A172 (cell line): ENCODE data around the gene ZBTB7C. TPM values are rescaled to one million over a fixed set of nuclear protein-coding genes. Genes with fewer than 3 reads are reported as not detected.

Experiments used
- DNase-seq: peaks from one replicate; pipeline ENCODE4 v3.0.0-alpha.2; 2015; ENCODE audit warnings: low spot score
- total RNA-seq: library from RNA; depleted of rRNA; stranded (reverse); fragments of >200 nt; shearing (Covaris generic); gene quantifications from 2 replicates; pipeline ENCODE4 v1.2.3, GENCODE V29; 2014

The ZBTB7C gene
- total RNA-seq, 1 experiment from 2014 or later = 1.4 TPM

- no peak for DNase-seq
Measured at GRCh38 chr18:48093104-48093503, 316.1 kb downstream of the ZBTB7C start.

DNA sequence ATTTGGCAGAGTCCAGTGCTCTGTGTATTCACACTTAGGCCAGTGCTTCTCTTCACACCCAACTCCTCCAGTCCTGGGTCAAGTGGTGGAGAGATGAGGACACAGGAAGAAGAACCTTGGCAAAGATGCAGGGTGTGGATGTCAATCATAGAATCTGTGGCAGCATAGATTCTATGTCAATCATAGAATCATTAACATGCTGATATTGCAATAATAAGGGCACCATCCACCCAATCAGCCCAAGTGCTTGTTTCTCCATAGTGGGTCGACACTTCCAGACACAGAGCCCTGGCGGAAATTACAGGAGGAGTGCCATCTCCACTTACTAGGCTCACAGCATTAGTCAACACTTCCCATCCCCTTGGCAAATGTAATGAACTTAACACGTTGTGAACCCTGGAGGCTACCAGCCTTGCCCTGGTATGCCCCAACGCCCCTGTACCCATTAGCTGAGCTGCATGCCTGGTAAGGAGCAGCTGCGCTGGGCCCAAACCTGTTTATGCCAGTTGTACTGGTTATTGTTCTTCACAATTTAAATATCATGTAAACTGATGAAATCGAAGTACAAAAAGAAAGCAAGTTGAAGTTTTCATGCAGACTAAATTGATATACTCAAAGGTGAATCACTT, 317.2 kb downstream of the ZBTB7C start:
- DNase-seq = no peak

DNA sequence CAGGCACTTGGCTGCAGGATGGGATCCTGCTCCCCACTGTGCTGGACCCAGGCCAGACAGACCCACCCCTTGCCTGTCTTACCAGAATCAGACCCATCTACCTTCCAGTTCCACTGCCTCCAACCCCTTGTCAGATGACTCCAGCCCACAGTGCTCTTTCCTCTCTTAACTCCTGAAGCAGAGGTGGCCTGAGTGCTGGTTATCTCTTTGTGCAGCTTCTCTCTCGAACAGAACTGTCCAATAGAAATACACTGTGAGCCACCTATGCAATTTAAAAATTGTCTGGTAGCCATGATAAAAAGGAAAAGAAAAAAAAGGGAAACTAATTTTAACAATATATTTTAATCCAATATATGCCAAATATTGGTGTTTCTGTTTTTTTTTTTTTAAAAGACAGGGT, 318.5 kb downstream of the ZBTB7C start:
- no peak for DNase-seq

DNA sequence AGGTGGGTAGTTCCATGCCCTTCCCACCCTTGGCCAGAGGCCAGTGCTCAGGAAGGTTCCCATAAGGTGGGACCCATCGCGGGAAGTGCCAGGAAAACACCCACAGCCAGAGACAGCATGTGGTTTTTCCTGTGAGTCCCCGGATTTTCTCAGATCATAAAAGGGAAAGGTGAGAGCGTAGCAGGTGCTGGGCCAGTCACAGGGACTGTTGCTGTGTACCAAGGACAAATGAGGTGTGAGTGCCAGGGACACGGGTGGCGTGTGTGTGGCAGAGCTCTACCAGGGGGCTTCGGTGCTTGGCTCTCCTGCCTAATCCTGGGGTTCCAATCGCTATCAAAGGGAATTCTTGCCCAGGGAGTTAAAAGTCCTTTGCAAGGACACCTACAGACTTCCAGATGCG, 319.2 kb downstream of the ZBTB7C start:
- DNase-seq = no peak

GRCh38 chr18:48085781-48086487, 323.2 kb downstream of the ZBTB7C start:
- DNase-seq = no peak

DNA sequence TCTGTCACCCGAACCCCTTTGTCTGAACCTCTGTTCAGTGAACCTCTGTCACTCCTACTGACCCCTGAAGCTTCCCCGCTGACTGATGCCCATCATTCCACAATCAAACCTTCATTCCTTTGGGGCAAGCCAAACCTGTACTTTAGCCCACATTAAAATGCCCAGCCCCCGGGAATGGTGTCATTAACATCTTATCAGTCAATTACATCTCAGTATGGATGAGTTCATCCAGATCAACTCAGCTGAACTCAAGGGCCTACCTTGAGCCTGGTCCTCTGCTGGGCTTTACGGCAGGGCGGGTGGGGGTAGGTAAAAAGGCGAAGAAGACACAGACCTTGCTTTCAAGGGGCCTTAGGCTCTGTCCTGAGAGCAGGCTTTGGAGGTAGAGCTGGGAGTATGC, 324.3 kb downstream of the ZBTB7C start:
- no peak for DNase-seq

DNA sequence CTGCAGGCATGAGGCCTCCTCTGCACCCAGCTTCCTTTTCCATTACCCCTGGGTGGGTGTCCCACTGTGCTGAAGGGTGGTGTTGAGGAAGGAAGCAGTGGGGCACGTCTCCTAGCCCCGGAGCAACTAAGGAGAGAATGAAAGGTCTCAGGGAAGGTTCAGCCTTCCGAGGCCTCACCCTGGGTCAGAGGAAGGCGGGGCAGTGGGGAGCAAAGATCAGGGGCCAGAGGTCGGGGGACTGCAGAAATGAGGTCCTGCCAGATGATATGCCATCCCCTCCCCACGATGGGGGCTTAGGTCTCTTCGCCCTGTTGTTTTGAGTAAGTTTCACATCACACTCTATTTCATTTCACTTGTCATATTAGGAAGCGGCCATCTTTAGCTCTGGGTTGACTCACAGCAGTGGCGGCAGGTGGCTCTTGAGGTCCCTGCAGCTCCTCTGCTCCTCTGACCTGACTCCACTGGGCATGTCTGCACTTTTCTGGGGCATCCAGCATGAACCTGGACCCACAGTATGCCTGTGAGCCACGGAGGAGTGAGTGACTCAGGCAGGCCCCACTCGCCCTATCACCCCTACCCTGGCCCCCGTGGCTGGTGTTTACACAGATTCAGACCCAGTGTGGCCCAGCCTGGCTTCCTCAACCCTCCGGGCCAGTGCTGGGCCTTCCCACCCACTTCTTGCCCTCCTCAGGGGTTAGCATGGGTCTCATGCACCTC, 325.0 kb downstream of the ZBTB7C start:
- no peak for DNase-seq

GRCh38 chr18:48080546-48080945, 328.6 kb downstream of the ZBTB7C start:
- no peak for DNase-seq

DNA sequence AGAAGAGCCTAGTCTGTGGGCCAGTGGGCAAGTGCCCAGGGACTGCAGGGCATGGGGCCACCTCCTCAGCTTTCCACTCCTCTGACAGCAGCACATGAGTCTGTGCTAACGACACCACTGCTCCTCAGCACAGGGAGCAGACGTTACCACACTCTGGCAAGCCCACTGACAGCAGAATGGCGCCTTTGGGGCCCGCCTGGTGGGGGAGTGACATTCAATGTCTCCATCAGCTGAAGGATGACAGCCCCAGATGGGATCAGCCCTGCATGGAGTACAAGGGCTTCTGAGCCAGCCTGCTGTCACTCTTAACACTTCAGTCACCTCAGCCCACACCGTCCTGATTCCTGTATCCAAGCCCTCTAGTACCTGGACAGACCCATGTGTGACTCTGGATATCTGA, 329.3 kb downstream of the ZBTB7C start:
- no peak for DNase-seq

DNA sequence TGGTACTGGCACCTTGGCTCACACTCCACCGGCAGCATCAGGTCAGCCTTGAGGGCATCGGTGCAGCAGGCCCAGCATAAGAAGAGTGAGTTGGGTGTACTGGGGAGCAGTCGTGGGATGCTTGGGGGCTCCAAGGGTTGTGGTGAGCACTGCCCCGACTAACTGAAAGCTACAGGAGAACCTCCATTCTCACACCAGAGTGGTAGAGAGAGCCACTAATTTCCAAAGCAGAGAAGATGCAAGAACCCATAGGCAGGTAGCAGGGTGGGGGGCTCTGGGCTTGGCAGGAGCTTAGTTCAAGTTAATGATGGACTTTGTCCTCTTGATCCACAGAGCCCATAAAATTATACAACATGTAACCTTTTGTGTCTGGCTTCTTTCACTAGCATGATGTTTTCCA, 330.7 kb downstream of the ZBTB7C start:
- DNase-seq = no peak

DNA sequence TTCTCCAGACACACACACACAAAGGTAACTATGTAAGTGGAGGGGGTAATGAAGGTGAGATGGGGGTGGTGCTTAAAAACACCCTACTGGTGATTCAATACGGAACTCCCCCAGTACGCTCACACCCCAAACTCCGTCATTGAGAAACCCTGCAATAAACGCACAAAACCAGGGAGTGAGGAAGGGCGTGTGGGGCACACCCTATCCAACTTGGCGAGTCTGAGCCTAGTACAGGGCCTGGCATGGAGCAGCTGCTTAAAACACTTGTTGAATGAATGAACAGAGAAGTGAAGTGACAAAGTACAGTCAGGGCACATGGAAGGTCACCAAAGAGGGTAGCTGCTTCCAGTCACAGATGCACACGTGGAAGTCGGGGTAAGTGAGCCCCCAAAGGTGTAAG, 331.9 kb downstream of the ZBTB7C start:
- DNase-seq = no peak

DNA sequence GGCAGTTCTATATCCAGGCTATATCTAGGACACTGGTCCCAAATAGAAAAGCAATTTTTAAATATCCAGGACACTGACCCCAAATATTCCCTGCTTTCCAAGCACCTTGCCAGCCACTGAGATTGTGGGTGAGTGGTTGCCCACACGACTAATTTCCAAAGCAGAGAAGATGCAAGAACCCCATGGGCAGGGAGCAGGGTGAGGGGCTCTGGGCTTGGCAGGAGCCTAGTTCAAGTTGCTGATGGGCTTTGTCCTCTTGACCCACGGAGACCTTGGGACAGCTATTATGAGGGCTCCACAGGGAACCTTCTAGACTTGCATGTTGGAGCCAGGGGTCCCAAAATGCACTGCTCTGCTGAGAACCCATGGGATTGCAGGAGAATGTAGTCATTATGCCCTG, 332.7 kb downstream of the ZBTB7C start:
- no peak for DNase-seq

DNA sequence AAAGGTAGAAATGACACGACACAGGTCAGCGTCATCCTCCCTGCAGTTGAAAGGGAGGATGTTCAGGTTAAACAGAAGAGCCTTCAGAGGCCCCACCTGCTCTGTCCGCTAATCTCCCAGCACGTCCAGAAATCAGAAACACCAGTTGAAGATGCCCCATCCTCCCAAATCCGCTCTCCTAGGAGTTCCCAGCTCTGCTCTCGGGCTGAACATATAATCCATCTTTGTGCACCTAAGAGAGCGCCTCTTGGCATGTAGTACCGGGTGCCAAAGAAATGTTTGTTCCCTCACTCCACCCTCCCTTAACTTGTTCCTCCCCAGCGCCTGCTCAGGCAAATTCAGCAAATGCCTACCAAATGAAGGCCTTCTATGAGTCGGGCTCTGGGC, 333.5 kb downstream of the ZBTB7C start:
- DNase-seq = no peak

DNA sequence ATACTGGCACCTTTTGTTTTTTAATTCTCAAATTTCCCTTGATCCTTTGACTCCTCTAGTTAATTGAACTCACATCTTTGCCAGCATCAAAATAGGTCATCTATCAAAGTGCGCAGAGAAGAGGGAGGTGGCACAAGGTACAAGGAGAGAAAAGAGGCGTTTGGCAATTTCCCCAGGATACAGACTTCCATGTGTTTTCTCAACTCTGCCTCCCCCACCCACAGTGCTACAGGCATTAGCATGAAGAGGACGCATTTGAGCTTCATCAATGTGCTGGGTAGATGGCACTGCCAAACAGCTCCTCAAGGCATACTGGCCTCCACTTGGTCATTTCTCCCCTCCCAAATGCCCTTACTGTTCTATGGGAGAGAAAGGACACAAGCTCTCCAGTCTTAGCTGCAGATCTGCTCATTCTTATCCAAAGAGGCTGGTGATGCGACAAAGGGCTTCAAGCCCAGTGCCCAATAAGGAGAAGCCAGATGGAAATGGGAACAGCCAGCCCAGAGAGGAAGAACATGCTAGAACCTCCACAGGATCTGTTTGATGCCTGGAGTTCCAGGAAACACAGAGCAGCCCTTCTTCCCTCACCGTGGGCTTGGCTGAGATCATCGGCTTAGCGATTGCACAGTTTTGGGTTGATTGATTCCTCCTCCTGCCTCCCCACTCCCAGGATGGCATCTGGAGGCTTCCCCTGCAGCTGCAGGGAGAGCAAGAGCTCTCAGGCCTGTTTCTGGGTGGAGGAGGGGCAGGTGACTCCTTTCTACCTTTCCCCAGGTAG, 334.1 kb downstream of the ZBTB7C start:
- no peak for DNase-seq

- no peak for DNase-seq
Measured at GRCh38 chr18:48073211-48073930, 335.8 kb downstream of the ZBTB7C start.

- DNase-seq = no peak
Measured at GRCh38 chr18:48072428-48073204, 336.6 kb downstream of the ZBTB7C start.

DNA sequence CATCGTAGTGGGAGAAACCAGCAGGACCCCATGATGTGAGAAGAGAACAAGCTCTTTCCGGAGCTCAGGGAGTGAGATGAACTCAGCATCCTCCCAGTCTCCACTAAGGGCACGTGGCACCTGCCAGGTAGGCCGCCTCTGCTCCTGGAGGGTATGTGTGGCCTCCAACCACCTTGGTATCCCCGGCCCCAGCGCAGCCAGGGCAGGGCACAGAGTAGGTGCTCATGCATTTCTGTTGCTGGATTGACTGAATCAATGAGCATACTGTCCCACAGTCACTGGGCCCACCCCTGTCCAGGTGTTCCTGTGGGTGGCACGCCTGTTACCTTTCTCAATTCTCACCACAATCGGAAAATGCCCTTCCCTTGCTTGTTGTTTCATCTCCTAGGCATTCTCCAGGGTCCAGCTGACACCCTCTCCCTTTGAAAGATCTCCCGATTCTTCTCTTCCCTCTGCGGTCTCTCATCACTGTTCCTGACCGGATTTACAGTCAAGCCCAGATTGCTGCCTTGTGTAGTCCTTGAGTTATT, 340.2 kb downstream of the ZBTB7C start:
- no peak for DNase-seq

DNA sequence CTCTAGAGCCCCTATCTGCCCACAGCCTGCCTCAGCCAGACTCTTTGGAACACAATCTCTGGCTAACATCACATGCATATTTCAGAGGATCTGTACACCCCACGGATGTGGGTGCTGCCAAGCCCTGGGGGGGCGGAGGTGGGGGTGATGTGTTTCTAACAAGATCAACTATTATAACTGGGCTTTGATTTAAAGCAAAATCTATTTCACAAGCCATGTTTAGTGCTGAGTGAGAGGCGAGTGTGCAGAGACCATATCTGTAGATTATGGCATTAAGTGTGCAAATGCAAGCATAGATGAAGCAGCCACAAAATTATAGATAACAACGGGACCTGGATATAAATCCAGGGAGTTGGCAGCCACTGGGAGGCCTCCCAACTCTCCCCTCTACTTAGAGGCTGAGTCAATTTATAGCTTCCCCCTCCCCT, 342.9 kb downstream of the ZBTB7C start:
- no peak for DNase-seq

GRCh38 chr18:48065601-48065995, 343.6 kb downstream of the ZBTB7C start:
- no peak for DNase-seq

- DNase-seq = no peak
Measured at GRCh38 chr18:48064978-48065600, 344.1 kb downstream of the ZBTB7C start.
